ENCODE results near the gene RFX4. TPM values are rescaled to one million over a fixed set of nuclear protein-coding genes. Genes with fewer than 3 reads are reported as not detected.

Gene RFX4
- total RNA-seq, 1 donor from 2014 or later: not detected

- no peak for TF ChIP-seq CTCF (IDR thresholded peaks at IDR 0.05; ENCODE audit: borderline replicate concordance)
- no peak overlapping the region for H3K4me3 ChIP-seq
- H3K9me3 ChIP-seq (replicated peaks): no peaks in the 10 kb centered on the region
- DNase-seq: no peak
- H3K27me3 ChIP-seq (ENCODE audit: low read depth): peaks cover 26% of the 10 kb centered on the region
- H3K36me3 ChIP-seq: no peaks in the 10 kb centered on the region
- intact Hi-C loops (cut with micrococcal nuclease): no loop called here
- H3K27ac ChIP-seq (replicated peaks): no peak overlapping the region
- no peaks in the 10 kb centered on the region for H3K4me1 ChIP-seq
Measured at GRCh38 chr12:106631797-106632196, 49.0 kb downstream of the RFX4 start.

- Histone ChIP-seq H3K36me3 (no peaks in the 10 kb centered on the region), H3K27ac (replicated peaks) (no peak overlapping the region), H3K9me3 (replicated peaks) (no peaks in the 10 kb centered on the region), H3K4me1 (no peaks in the 10 kb centered on the region), H3K27me3 (ENCODE audit: low read depth) (peaks cover 26% of the 10 kb centered on the region), H3K4me3 (no peak overlapping the region)
- DNase-seq: no peak
- intact Hi-C loops (cut with micrococcal nuclease): no loop called here
- no peak for TF ChIP-seq CTCF (IDR thresholded peaks at IDR 0.05; ENCODE audit: borderline replicate concordance)
Measured at GRCh38 chr12:106632797-106633450, 50.1 kb downstream of the RFX4 start.

- no peaks in the 10 kb centered on the region for H3K36me3 ChIP-seq
- no peak overlapping the region for H3K27ac ChIP-seq (replicated peaks)
- H3K4me1 ChIP-seq: no peaks in the 10 kb centered on the region
- peaks cover 26% of the 10 kb centered on the region for H3K27me3 ChIP-seq (ENCODE audit: low read depth)
- H3K9me3 ChIP-seq (replicated peaks): no peaks in the 10 kb centered on the region
- intact Hi-C loops (cut with micrococcal nuclease): no loop called here
- no peak overlapping the region for H3K4me3 ChIP-seq
- no peak for TF ChIP-seq CTCF (IDR thresholded peaks at IDR 0.05; ENCODE audit: borderline replicate concordance)
- DNase-seq: no peak
Measured at GRCh38 chr12:106633451-106633823, 50.6 kb downstream of the RFX4 start.

- H3K4me3 ChIP-seq: no peak overlapping the region
- no peaks in the 10 kb centered on the region for H3K9me3 ChIP-seq (replicated peaks)
- no peak for DNase-seq
- no peak overlapping the region for H3K27ac ChIP-seq (replicated peaks)
- intact Hi-C loops (cut with micrococcal nuclease): no loop called here
- H3K4me1 ChIP-seq: no peaks in the 10 kb centered on the region
- no peaks in the 10 kb centered on the region for H3K36me3 ChIP-seq
- TF ChIP-seq CTCF (IDR thresholded peaks at IDR 0.05; ENCODE audit: borderline replicate concordance): no peak
- H3K27me3 ChIP-seq (ENCODE audit: low read depth): peaks cover 26% of the 10 kb centered on the region
Measured at GRCh38 chr12:106634206-106634605, 51.4 kb downstream of the RFX4 start.

- H3K4me1 ChIP-seq: peaks cover 5% of the 10 kb centered on the region
- no peaks in the 10 kb centered on the region for H3K36me3 ChIP-seq
- no peak for DNase-seq
- no peaks in the 10 kb centered on the region for H3K9me3 ChIP-seq (replicated peaks)
- intact Hi-C loops (cut with micrococcal nuclease): no loop called here
- H3K27me3 ChIP-seq (ENCODE audit: low read depth): no peaks in the 10 kb centered on the region
- H3K27ac ChIP-seq (replicated peaks): no peak overlapping the region
- no peak for TF ChIP-seq CTCF (IDR thresholded peaks at IDR 0.05; ENCODE audit: borderline replicate concordance)
- H3K4me3 ChIP-seq: no peak overlapping the region
Measured at GRCh38 chr12:106643000-106643399, 60.2 kb downstream of the RFX4 start.
